Natural killer cell (primary cell): ENCODE measurements around the gene IFT172. TPM values are rescaled to one million over a fixed set of nuclear protein-coding genes. Genes with fewer than 3 reads are reported as not detected.

Source experiments
- ATAC-seq, 3 donors: fragments of 150-1000 bp in 2 of 3; fragments of 200-7000 bp in 1 of 3; cut with Tn5 transposase; 1 replicate in 1 of 3; 2 replicates in 2 of 3; pipeline ENCODE4 v1.10.0; 2021; ENCODE audit warnings: mild to moderate bottlenecking in 2 of 3, moderate library complexity in 2 of 3
- DNase-seq, 2 donors: peaks; one replicate each; pipeline versions ENCODE4 v3.0.0 to v3.0.0-alpha.2; 2013 to 2021; ENCODE audit warnings: mixed read lengths in 1 of 2
- H3K27ac ChIP-seq: one replicate; pipeline ENCODE4 v1.5.1; 2013; ENCODE audit warnings: mild to moderate bottlenecking, low read length
- H3K27me3 ChIP-seq: one replicate; pipeline ENCODE4 v1.6.1; 2013; ENCODE audit warnings: low read length; ENCODE audit not compliant: control insufficient read depth, insufficient read depth
- H3K36me3 ChIP-seq: one replicate; pipeline ENCODE4 v1.6.1; 2013; ENCODE audit warnings: low read length; ENCODE audit not compliant: control insufficient read depth, insufficient read depth
- H3K4me1 ChIP-seq: one replicate; pipeline ENCODE4 v1.6.1; 2013; ENCODE audit warnings: low read length; ENCODE audit not compliant: control insufficient read depth, insufficient read depth
- H3K4me3 ChIP-seq: one replicate; pipeline ENCODE4 v1.5.1; 2013; ENCODE audit warnings: low read length
- H3K9me3 ChIP-seq: one replicate; pipeline ENCODE4 v1.6.1; 2013; ENCODE audit warnings: low read length; ENCODE audit not compliant: control insufficient read depth, insufficient read depth
- H3K27ac Mint-ChIP-seq, 2 donors: one replicate each; pipeline ENCODE4 v1.8.0; 2022; ENCODE audit warnings: mild to moderate bottlenecking in 2 of 2, mixed read lengths in 2 of 2, moderate library complexity in 1 of 2
- H3K27me3 Mint-ChIP-seq, 2 donors: one replicate each; pipeline ENCODE4 v1.8.0; 2022; ENCODE audit warnings: low read depth in 2 of 2, mixed read lengths in 2 of 2
- H3K36me3 Mint-ChIP-seq: one replicate; pipeline ENCODE4 v1.8.0; 2022; ENCODE audit warnings: mixed read lengths
- H3K4me1 Mint-ChIP-seq, 2 donors: one replicate each; pipeline ENCODE4 v1.8.0; 2022; ENCODE audit warnings: mixed read lengths in 2 of 2
- H3K4me3 Mint-ChIP-seq: one replicate; pipeline ENCODE4 v1.8.0; 2022; ENCODE audit warnings: mild to moderate bottlenecking, moderate library complexity, mixed read lengths
- H3K9me3 Mint-ChIP-seq, 2 donors: one replicate each; pipeline ENCODE4 v1.8.0; 2022; ENCODE audit warnings: mixed read lengths in 2 of 2
- WGBS: methylation state at CpG from one replicate; pipeline ENCODE4 v1.1.7; 2013; ENCODE audit warnings: missing lambda C conversion rate; ENCODE audit not compliant: insufficient coverage; 5-methylcytosine and 5-hydroxymethylcytosine counted together
- intact Hi-C: fragments of 100-400 bp; cut with micrococcal nuclease; formaldehyde crosslinking; loops from one replicate; pipeline ENCODE4 v1.14.2; 2022
- total RNA-seq, 4 donors: library from RNA; stranded (reverse); fragments of 120-200 nt in 1 of 4; gene quantifications; one replicate each; pipeline versions ENCODE4 v1.2.3 to v1.2.4, GENCODE V29; 2013 to 2022
- TF ChIP-seq, protein P1 (sequence below): fragments of 200-600 bp; IDR thresholded peaks from one replicate; pipeline ENCODE4 v1.8.0; 2022; ENCODE audit warnings: antibody characterized with exemption

Gene IFT172
- total RNA-seq, 3 donors from 2014 or later (not counting 1 experiment from before 2014, with no cell fraction given): 24.8 to 35.7 (median 30.7) TPM

DNA sequence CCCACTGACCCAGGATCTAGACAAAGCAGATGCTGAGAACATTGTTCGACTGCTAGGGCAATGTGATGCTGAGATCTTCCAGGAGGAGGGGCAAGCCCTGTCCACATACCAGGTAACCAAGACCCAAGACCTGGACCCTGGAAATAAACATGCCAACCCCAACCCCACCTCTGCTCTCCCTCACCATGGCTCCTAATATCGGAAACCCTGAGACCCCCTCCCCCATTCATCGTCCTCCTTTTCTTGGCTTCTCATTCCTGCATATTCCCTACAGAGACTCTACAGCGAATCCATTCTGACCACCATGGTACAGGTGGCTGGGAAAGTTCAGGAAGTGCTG, 7.7 kb upstream of the IFT172 start:
- H3K27ac ChIP-seq: no peak overlapping the region
- H3K9me3 ChIP-seq: no peaks in the 10 kb centered on the region
- H3K4me3 ChIP-seq: no peak overlapping the region
- peaks cover 11% of the 10 kb centered on the region for H3K4me1 ChIP-seq
- no peak for DNase-seq
- peaks cover 7 to 9% of the 10 kb centered on the region in 2 donors for H3K4me1 Mint-ChIP-seq
- TF ChIP-seq, protein P1, sequence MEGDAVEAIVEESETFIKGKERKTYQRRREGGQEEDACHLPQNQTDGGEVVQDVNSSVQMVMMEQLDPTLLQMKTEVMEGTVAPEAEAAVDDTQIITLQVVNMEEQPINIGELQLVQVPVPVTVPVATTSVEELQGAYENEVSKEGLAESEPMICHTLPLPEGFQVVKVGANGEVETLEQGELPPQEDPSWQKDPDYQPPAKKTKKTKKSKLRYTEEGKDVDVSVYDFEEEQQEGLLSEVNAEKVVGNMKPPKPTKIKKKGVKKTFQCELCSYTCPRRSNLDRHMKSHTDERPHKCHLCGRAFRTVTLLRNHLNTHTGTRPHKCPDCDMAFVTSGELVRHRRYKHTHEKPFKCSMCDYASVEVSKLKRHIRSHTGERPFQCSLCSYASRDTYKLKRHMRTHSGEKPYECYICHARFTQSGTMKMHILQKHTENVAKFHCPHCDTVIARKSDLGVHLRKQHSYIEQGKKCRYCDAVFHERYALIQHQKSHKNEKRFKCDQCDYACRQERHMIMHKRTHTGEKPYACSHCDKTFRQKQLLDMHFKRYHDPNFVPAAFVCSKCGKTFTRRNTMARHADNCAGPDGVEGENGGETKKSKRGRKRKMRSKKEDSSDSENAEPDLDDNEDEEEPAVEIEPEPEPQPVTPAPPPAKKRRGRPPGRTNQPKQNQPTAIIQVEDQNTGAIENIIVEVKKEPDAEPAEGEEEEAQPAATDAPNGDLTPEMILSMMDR: no peak
- no peaks in the 10 kb centered on the region for H3K9me3 Mint-ChIP-seq
- H3K27me3 Mint-ChIP-seq: peaks cover 53 to 74% of the 10 kb centered on the region in 2 donors
- WGBS: 86% methylated on average over 4 of the region's 4 CpGs
- H3K36me3 ChIP-seq: no peaks in the 10 kb centered on the region
- peaks cover 34% of the 10 kb centered on the region for H3K27me3 ChIP-seq
- intact Hi-C loops: no loop called here
- no peaks in the 10 kb centered on the region for H3K36me3 Mint-ChIP-seq
- no peak overlapping the region for H3K27ac Mint-ChIP-seq
- ATAC-seq: no peak
- no peak overlapping the region for H3K4me3 Mint-ChIP-seq

DNA sequence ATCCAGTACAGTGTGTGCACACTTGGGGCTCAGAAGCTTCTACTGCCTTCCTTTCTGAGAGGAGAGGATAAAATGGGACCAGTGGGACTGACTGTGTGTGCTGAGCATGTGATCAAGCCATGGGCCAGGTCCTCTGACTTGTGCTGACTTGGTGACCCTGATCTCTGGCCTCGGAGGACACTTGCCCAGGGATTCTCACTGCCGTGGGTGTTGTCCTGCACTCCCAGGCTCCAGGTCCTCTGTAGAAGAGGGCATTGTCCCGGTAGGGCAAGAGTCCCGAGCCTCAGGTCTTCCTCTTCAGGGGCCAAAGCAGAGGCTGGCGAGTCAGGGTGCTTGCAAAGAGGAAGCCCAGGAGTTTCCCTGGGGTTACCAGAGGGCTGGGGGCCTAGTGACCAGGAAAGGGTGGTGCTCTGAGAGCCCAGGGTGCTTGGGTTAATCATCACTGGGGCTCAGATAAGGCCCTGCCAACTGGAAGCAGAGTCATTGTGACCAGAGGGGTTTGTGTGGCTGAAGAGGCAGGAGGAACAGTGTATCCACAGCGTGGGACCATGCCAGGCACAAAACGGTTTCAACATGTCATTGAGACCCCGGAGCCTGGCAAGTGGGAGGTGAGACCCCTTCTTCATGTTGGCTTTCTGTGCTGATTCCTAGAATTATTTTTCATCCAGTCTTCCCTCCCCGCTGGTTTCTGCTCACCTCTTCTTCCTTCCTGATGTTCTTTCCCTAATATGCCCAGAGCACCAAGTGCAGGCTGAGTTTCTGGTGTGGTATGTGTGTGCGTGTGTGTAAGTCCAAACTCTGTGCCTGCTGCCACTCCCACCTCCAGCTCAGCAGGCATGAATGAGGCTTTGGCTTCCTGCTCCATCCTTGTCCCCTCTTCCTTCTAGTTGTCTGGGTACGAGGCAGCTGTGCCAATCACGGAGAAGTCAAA, 7.1 kb upstream of the IFT172 start, which contains the start of gene GCKR:
Gene GCKR (plus strand): TSS at position 483 of the 931 bp plus-strand sequence. CDS start 66 bp downstream, at position 549.
- peak within 1 kb of the TSS; percentile 83 for H3K4me3 Mint-ChIP-seq
- 73% methylated on average over 12 of the region's 12 CpGs for WGBS
- Histone ChIP-seq H3K36me3 (no peaks in the 10 kb centered on the region), H3K4me3 (no peak within 1 kb of the TSS), H3K4me1 (peaks cover 11% of the 10 kb centered on the region), H3K9me3 (no peaks in the 10 kb centered on the region), H3K27me3 (peaks cover 34% of the 10 kb centered on the region), H3K27ac (no peak within 1 kb of the TSS)
- H3K36me3 Mint-ChIP-seq: no peaks in the 10 kb centered on the region
- peaks cover 53 to 68% of the 10 kb centered on the region in 2 donors for H3K27me3 Mint-ChIP-seq
- TF ChIP-seq, protein P1: no peak
- H3K9me3 Mint-ChIP-seq: no peaks in the 10 kb centered on the region
- intact Hi-C loops: no loop called here
- DNase-seq (no peak), ATAC-seq (peak in 1 of 3 donors; percentile 24)
- peaks cover 7 to 9% of the 10 kb centered on the region in 2 donors for H3K4me1 Mint-ChIP-seq
- H3K27ac Mint-ChIP-seq: peak within 1 kb of the TSS in 1 of 2 donors; percentile 65

DNA sequence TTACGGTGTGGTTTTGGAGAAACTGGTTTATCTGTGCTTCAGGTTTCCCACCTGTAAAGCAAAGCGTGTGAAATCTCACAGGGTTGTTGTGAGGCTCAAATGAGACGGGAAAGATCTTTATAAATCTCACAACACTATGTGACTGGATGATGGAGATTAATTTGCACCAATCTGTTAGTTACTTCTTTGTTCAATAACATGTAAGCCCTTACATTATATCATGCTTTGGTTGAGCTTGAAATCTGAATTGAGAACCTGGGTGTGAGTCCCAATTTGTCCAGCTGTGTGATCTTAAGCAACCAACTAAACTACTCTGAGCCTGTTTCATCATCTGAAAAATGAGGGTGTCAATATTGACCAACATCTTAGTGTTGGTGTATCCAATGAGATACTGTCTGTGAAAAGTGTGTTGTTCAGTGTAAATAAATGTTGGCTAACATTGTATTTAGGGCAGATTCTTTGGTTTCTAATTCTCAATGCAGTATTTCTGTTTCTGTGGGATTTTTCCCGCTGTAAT, 6.4 kb upstream of the IFT172 start:
- ATAC-seq (no peak), DNase-seq (no peak)
- intact Hi-C loops: no loop called here
- WGBS: 57% methylated on average over 2 of the region's 4 CpGs
- Histone ChIP-seq H3K27ac (no peak overlapping the region), H3K36me3 (no peaks in the 10 kb centered on the region), H3K27me3 (peaks cover 34% of the 10 kb centered on the region), H3K4me3 (no peak overlapping the region), H3K9me3 (no peaks in the 10 kb centered on the region), H3K4me1 (peaks cover 11% of the 10 kb centered on the region)
- Mint-ChIP-seq H3K4me3 (peak overlapping the region; percentile 83), H3K4me1 (peaks cover 7 to 9% of the 10 kb centered on the region in 2 donors), H3K27ac (peak overlapping the region in 1 of 2 donors; percentile 65), H3K9me3 (no peaks in the 10 kb centered on the region), H3K27me3 (peaks cover 53 to 66% of the 10 kb centered on the region in 2 donors), H3K36me3 (no peaks in the 10 kb centered on the region)
- TF ChIP-seq, protein P1: no peak
